ENCODE results near the gene RANBP3. TPM values are rescaled to one million over a fixed set of nuclear protein-coding genes. Genes with fewer than 3 reads are reported as not detected.

RANBP3 gene
- total RNA-seq, 1 experiment from 2014 or later, result 62.4 TPM

- ChIA-PET CTCF (no interaction called here), POLR2A (no interaction called here), RAD21 (ENCODE audit: low non-redundant PET in 1 of 2, low total read pairs in 2 of 2, uncharacterized antibody in 2 of 2, unreplicated experiment in 2 of 2) (no interaction called here)
- ATAC-seq (no peak), DNase-seq (ENCODE audit: low read depth, low spot score) (no peak)
- Histone ChIP-seq H3K4me1 (ENCODE audit: control insufficient read depth in 1 of 2, insufficient read depth in 2 of 2, low read length in 2 of 2) (peaks cover 3 to 14% of the 10 kb centered on the region in 2 experiments), H3K27me3 (ENCODE audit: insufficient read depth, low read length) (no peaks in the 10 kb centered on the region), H2AFZ (ENCODE audit: low read depth, low read length, poor library complexity, severe bottlenecking) (no peak overlapping the region), H4K20me1 (ENCODE audit: insufficient read depth) (peaks cover under 1% of the 10 kb centered on the region; the same call in 1 of the 2 replicates), H3K4me3 (replicated peaks in 1 of 2; ENCODE audit: low read depth in 1 of 2, low read length in 2 of 2) (no peak overlapping the region), H3K4me2 (ENCODE audit: low read length) (no peak overlapping the region), H3K27ac (ENCODE audit: low read depth, low read length) (no peak overlapping the region), H3K9ac (ENCODE audit: low read length) (no peak overlapping the region), H3K79me2 (ENCODE audit: insufficient read depth, low read length) (peaks cover 96% of the 10 kb centered on the region), H3K9me2 (ENCODE audit: insufficient read depth) (no peaks in the 10 kb centered on the region), H3K36me3 (ENCODE audit: control insufficient read depth in 1 of 2, insufficient read depth in 2 of 2, low read length in 2 of 2) (peaks cover 2 to 22% of the 10 kb centered on the region in 2 experiments; a peak in 3 of 4 replicates), H3K9me3 (ENCODE audit: control insufficient read depth in 1 of 2, insufficient read depth in 1 of 2, low read depth in 1 of 2, low read length in 2 of 2) (no peaks in the 10 kb centered on the region)
- BruUV-seq (replicated peaks), result no TSS peak
- intact Hi-C loops (cut with micrococcal nuclease), result no loop called here
- no peak for TF ChIP-seq JUND (IDR thresholded peaks at IDR 0.05)
- TF ChIP-seq ATF3 (IDR thresholded peaks at IDR 0.05), result no peak
- TF ChIP-seq SIN3A (IDR thresholded peaks at IDR 0.05; ENCODE audit: low read depth), result no peak
- TF ChIP-seq SRF (IDR thresholded peaks at IDR 0.05; ENCODE audit: low read depth), result no peak
- no peak for TF ChIP-seq REST (IDR thresholded peaks at IDR 0.05; ENCODE audit: low read depth)
- no peak for TF ChIP-seq EZH2phosphoT487 (IDR thresholded peaks at IDR 0.05; ENCODE audit: borderline replicate concordance)
- no peak for TF ChIP-seq ZFX (IDR thresholded peaks at IDR 0.05)
- TF ChIP-seq POLR2A (IDR thresholded peaks at IDR 0.05; ENCODE audit: borderline replicate concordance, extremely low read depth, insufficient read depth, insufficient read length), result no peak
- no peak for TF ChIP-seq FOSL1 (IDR thresholded peaks at IDR 0.05; ENCODE audit: low read depth)
- TF ChIP-seq CEBPB (IDR thresholded peaks at IDR 0.05; ENCODE audit: low read depth), result no peak
- TF ChIP-seq ZBTB33 (IDR thresholded peaks at IDR 0.05; ENCODE audit: extremely low read depth, insufficient replicate concordance, low read length), result no peak
- no peak for TF ChIP-seq EZH2 (IDR thresholded peaks at IDR 0.05)
- no peak for TF ChIP-seq EGR1 (IDR thresholded peaks at IDR 0.05; ENCODE audit: low read depth)
- no peak for TF ChIP-seq ELF1 (IDR thresholded peaks at IDR 0.05; ENCODE audit: borderline replicate concordance, low read depth)
- no peak for TF ChIP-seq TCF7L2 (IDR thresholded peaks at IDR 0.05; ENCODE audit: borderline replicate concordance, extremely low read depth, insufficient read depth, insufficient read length)
- no peak for TF ChIP-seq POLR2AphosphoS5 (IDR thresholded peaks at IDR 0.05; ENCODE audit: low read depth, low read length)
- TF ChIP-seq CBX3 (IDR thresholded peaks at IDR 0.05; ENCODE audit: low read depth), result no peak
- no peak for TF ChIP-seq RAD21 (IDR thresholded peaks at IDR 0.05; ENCODE audit: low read depth)
Measured at GRCh38 chr19:5973376-5973775, 4.6 kb downstream of the RANBP3 start.

All from HCT116 (cell line).